Naive thymus-derived CD4-positive, alpha-beta T cell (primary cell): ENCODE data around the gene CAMTA1. TPM values are rescaled to one million over a fixed set of nuclear protein-coding genes. Genes with fewer than 3 reads are reported as not detected.

Experiments
- ATAC-seq: fragments of 150-1000 bp; cut with Tn5 transposase; 2 replicates; pipeline ENCODE4 v1.10.0; 2021; ENCODE audit warnings: mild to moderate bottlenecking, moderate library complexity
- CTCF ChIA-PET: fragments of 350-600 bp; sonication (Branson Sonifier 250); formaldehyde crosslinking; loops from one replicate; lab custom pipeline; 2021; ENCODE audit warnings: antibody characterized with exemption; lab: Charles Lee
- POLR2A ChIA-PET: fragments of 350-600 bp; sonication (Branson Sonifier 250); formaldehyde crosslinking; loops from one replicate; lab custom pipeline; 2021; ENCODE audit warnings: antibody characterized with exemption, inconsistent platforms; lab: Charles Lee
- DNase-seq, 9 donors: peaks; one replicate each; pipeline versions ENCODE4 v3.0.0 to v3.0.0-alpha.2; 2020 to 2022; ENCODE audit warnings: mixed read lengths in 1 of 9
- H3K27ac ChIP-seq: one replicate; pipeline ENCODE4 v1.7.0; 2013; ENCODE audit warnings: mild to moderate bottlenecking, low read depth, low read length, moderate library complexity
- H3K27me3 ChIP-seq, 2 donors: one replicate each; pipeline ENCODE4 v1.7.0; 2013; ENCODE audit warnings: low read length in 2 of 2, mild to moderate bottlenecking in 2 of 2, moderate library complexity in 2 of 2; ENCODE audit not compliant: control insufficient read depth in 2 of 2, insufficient read depth in 2 of 2
- H3K36me3 ChIP-seq, 3 experiments: 1 replicate in 2 of 3; 2 replicates in 1 of 3; pipeline ENCODE4 v1.7.0; 2013; ENCODE audit warnings: low read length in 3 of 3, mild to moderate bottlenecking in 3 of 3, moderate library complexity in 1 of 3; ENCODE audit not compliant: insufficient read depth in 3 of 3, control insufficient read depth in 2 of 3
- H3K4me1 ChIP-seq, 2 donors: one replicate each; pipeline ENCODE4 v1.7.0; 2013; ENCODE audit warnings: low read length in 2 of 2, mild to moderate bottlenecking in 2 of 2, moderate library complexity in 1 of 2; ENCODE audit not compliant: control insufficient read depth in 2 of 2, insufficient read depth in 2 of 2
- H3K4me3 ChIP-seq: 2 replicates; pipeline ENCODE4 v1.7.0; 2013; ENCODE audit warnings: mild to moderate bottlenecking, low read length
- H3K9me3 ChIP-seq, 3 experiments: 1 replicate in 2 of 3; 2 replicates in 1 of 3; pipeline ENCODE4 v1.7.0; 2013; ENCODE audit warnings: low read length in 3 of 3; ENCODE audit not compliant: control insufficient read depth in 2 of 3
- H3K27ac Mint-ChIP-seq, 9 donors: one replicate each; pipeline ENCODE4 v1.8.0; 2020 to 2022; ENCODE audit warnings: mixed read lengths in 9 of 9, mild to moderate bottlenecking in 8 of 9, moderate library complexity in 5 of 9, inconsistent platforms in 2 of 9
- H3K27me3 Mint-ChIP-seq, 5 donors: one replicate each; pipeline ENCODE4 v1.8.0; 2021 to 2022; ENCODE audit warnings: mixed read lengths in 5 of 5, mild to moderate bottlenecking in 1 of 5
- H3K36me3 Mint-ChIP-seq, 5 donors: one replicate each; pipeline ENCODE4 v1.8.0; 2020 to 2022; ENCODE audit warnings: mixed read lengths in 5 of 5, mild to moderate bottlenecking in 3 of 5, inconsistent platforms in 1 of 5
- H3K4me1 Mint-ChIP-seq, 7 donors: one replicate each; pipeline ENCODE4 v1.8.0; 2020 to 2022; ENCODE audit warnings: mixed read lengths in 7 of 7, mild to moderate bottlenecking in 3 of 7, inconsistent platforms in 1 of 7
- H3K4me3 Mint-ChIP-seq, 10 donors: one replicate each; pipeline ENCODE4 v1.8.0; 2020 to 2022; ENCODE audit warnings: mild to moderate bottlenecking in 10 of 10, mixed read lengths in 10 of 10, moderate library complexity in 6 of 10, inconsistent platforms in 2 of 10
- H3K9me3 Mint-ChIP-seq, 11 donors: one replicate each; pipeline ENCODE4 v1.8.0; 2020 to 2022; ENCODE audit warnings: mixed read lengths in 11 of 11, mild to moderate bottlenecking in 4 of 11, inconsistent platforms in 1 of 11, moderate library complexity in 1 of 11
- intact Hi-C, 2 donors: fragments of 100-400 bp; cut with micrococcal nuclease; formaldehyde crosslinking; loops; one replicate each; pipeline ENCODE4 v1.15.1; 2023
- polyA plus RNA-seq, 2 donors: library from polyadenylated mRNA; unstranded; fragments of 300-500 nt; fragmentation: Illumina TruSeq; gene quantifications; one replicate each; pipeline ENCODE4 v1.2.3, GENCODE V29; 2021
- total RNA-seq, 6 experiments: library from RNA in 5 of 6; stranded (reverse) in 5 of 6; gene quantifications; 1 replicate in 5 of 6; 2 replicates in 1 of 6; pipeline ENCODE4 v1.2.3 and lab custom pipeline; 2021 to 2026

The CAMTA1 gene
- total and polyA plus RNA-seq, 7 experiments from 2014 or later = 38.1 to 68.6 (median 42.6) TPM

DNA sequence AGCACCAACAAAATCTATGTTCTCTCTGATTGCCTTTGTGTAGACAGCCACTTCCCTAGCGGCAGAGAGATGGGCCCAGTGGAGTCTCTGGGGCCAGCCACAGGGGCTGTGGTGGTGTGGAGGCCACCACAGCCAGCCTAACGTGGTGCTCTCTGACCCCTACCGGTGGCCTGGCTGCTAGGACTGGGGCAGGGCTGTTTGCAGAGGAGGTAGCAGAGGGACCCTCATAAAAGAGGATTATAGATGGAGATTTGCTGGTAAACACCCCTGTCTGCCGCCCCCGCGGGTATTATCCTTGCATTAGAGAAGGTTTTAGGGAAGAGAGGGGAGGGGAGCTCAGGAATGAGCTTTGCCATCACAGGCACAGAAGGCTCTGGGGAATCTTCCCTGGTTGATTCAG, 675.6 kb downstream of the CAMTA1 start:
- H3K4me1 Mint-ChIP-seq = no peaks in the 10 kb centered on the region
- no peaks in the 10 kb centered on the region for H3K4me1 ChIP-seq
- no peaks in the 10 kb centered on the region for H3K9me3 Mint-ChIP-seq
- ATAC-seq (no peak), DNase-seq (no peak)
- H3K9me3 ChIP-seq = no peaks in the 10 kb centered on the region
- no peaks in the 10 kb centered on the region for H3K36me3 Mint-ChIP-seq
- POLR2A ChIA-PET = no interaction called here
- no peak overlapping the region for H3K27ac Mint-ChIP-seq
- intact Hi-C loops = no loop called here
- peaks cover 0 to 9% (median 6%) of the 10 kb centered on the region in 5 donors for H3K27me3 Mint-ChIP-seq
- H3K4me3 Mint-ChIP-seq = no peak overlapping the region
- H3K27ac ChIP-seq = no peak overlapping the region
- H3K27me3 ChIP-seq = no peaks in the 10 kb centered on the region
- CTCF ChIA-PET = no interaction called here
- no peaks in the 10 kb centered on the region for H3K36me3 ChIP-seq
- no peak overlapping the region for H3K4me3 ChIP-seq

DNA sequence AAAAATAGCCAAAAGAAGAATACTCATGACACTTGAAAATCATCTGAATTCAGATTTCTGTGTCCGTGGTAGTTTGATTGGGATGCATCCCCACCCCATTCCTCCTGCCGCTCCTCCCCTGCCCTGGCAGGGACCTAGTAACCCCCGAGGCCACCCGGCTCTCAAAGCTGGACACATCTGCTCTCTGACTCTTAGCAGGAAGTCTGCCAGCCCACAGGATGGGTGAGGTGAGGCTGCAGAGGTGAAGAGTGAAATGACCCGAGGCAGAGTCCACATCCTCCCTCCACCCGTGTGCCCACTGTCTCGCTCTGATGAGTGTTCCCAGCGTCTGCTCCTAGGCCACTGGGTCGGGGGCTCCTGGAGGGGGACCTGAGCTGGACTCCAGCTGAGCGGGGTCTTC, 677.4 kb downstream of the CAMTA1 start:
- H3K4me3 Mint-ChIP-seq = no peak overlapping the region
- Histone ChIP-seq H3K36me3 (no peaks in the 10 kb centered on the region), H3K4me3 (no peak overlapping the region), H3K27ac (no peak overlapping the region), H3K27me3 (no peaks in the 10 kb centered on the region), H3K4me1 (no peaks in the 10 kb centered on the region), H3K9me3 (no peaks in the 10 kb centered on the region)
- H3K36me3 Mint-ChIP-seq = no peaks in the 10 kb centered on the region
- ATAC-seq (no peak), DNase-seq (no peak)
- ChIA-PET CTCF (no interaction called here), POLR2A (no interaction called here)
- H3K4me1 Mint-ChIP-seq = no peaks in the 10 kb centered on the region
- H3K27ac Mint-ChIP-seq = no peak overlapping the region
- peaks cover 0 to 9% (median 6%) of the 10 kb centered on the region in 5 donors for H3K27me3 Mint-ChIP-seq
- intact Hi-C loops = no loop called here
- no peaks in the 10 kb centered on the region for H3K9me3 Mint-ChIP-seq

DNA sequence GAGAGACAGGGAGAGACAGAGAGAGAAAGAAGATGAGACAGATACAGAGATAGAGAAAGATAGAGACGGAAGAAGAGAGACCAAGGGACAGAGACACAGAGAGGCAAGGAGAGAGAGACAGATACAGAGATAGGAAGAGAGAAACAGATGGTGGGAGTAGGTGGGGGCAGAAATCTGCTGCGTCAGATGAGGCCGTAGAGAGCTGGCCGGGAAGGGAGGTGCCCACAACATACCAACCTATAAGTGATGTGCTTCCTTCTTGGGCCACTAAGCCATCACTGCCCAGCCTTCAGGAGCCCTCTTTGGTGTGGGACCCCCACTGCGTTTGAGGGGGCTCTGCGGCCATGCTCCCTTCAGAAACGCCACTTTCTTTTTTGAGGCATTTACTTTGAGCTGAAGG, 678.3 kb downstream of the CAMTA1 start:
- ChIA-PET CTCF (no interaction called here), POLR2A (no interaction called here)
- Mint-ChIP-seq H3K4me3 (no peak overlapping the region), H3K36me3 (no peaks in the 10 kb centered on the region), H3K27me3 (peaks cover 0 to 10% (median 6%) of the 10 kb centered on the region in 5 donors), H3K4me1 (no peaks in the 10 kb centered on the region), H3K27ac (no peak overlapping the region), H3K9me3 (no peaks in the 10 kb centered on the region)
- Histone ChIP-seq H3K36me3 (no peaks in the 10 kb centered on the region), H3K9me3 (no peaks in the 10 kb centered on the region), H3K4me3 (no peak overlapping the region), H3K4me1 (no peaks in the 10 kb centered on the region), H3K27ac (no peak overlapping the region), H3K27me3 (no peaks in the 10 kb centered on the region)
- intact Hi-C loops = no loop called here
- ATAC-seq (no peak), DNase-seq (no peak)

DNA sequence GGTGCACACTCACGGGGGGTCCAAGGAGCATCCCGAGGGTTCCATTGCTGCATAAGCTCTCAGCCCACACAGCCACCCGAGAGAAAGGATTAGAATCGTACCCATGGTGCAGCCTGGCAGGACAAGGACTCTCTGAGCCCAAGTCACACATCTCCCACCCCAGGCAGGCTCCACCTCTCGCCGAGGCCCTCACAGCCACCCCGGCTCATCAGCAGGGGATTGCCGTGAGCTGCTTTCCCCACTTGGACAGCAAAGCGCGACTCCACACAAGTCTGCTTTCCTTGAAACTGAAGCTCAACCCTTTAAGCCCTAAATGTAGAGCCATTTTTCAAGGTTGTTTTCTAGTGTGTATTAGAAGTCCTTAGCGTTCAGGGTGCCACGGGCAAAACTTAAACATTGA, 679.5 kb downstream of the CAMTA1 start:
- no peak overlapping the region for H3K4me3 Mint-ChIP-seq
- H3K36me3 Mint-ChIP-seq = no peaks in the 10 kb centered on the region
- intact Hi-C loops = no loop called here
- ChIA-PET CTCF (no interaction called here), POLR2A (no interaction called here)
- Histone ChIP-seq H3K27me3 (no peaks in the 10 kb centered on the region), H3K4me1 (no peaks in the 10 kb centered on the region), H3K9me3 (no peaks in the 10 kb centered on the region), H3K4me3 (no peak overlapping the region), H3K36me3 (no peaks in the 10 kb centered on the region), H3K27ac (no peak overlapping the region)
- H3K27ac Mint-ChIP-seq = no peak overlapping the region
- DNase-seq (no peak), ATAC-seq (no peak)
- H3K4me1 Mint-ChIP-seq = no peaks in the 10 kb centered on the region
- H3K9me3 Mint-ChIP-seq = no peaks in the 10 kb centered on the region
- peaks cover 0 to 10% (median 6%) of the 10 kb centered on the region in 5 donors for H3K27me3 Mint-ChIP-seq

DNA sequence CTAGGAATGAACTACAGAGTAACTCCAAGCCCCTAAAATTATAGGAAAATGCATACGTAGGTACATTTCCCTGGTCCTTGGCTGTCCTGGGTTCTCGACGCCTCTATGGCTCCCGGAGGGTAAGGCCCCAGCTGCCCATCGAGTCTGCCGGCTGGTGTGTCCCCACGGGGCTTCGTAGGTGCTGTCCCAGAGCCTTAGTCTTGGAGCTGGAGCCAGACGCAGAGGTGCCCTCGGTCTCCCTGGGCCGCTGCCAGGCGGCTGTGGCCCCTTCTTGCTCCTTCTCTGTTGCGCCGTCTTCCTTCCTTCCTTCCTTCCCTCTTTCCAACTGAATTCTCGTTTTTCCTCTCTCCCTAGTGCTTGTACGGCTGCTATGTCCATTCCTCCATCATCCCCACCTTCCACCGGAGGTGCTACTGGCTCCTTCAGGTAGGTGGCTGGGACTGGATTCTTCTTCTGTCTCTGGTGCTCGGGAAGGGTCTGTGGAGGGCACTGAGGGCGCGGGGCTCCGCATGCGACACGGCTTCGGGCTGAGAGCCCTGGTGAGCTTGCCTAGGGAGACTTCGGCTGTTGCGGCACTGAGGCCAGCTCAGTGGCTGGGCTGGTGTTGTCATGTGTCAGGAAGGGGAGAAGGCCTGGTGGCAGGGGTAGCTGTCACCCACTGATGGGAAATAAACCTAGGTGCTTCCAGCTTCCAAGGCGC, 682.4 kb downstream of the CAMTA1 start:
- Histone ChIP-seq H3K9me3 (no peaks in the 10 kb centered on the region), H3K36me3 (no peaks in the 10 kb centered on the region), H3K4me1 (no peaks in the 10 kb centered on the region), H3K4me3 (no peak overlapping the region), H3K27ac (no peak overlapping the region), H3K27me3 (no peaks in the 10 kb centered on the region)
- DNase-seq (no peak), ATAC-seq (no peak)
- intact Hi-C loops = no loop called here
- Mint-ChIP-seq H3K4me3 (no peak overlapping the region), H3K27ac (no peak overlapping the region), H3K4me1 (no peaks in the 10 kb centered on the region), H3K27me3 (peaks cover 0 to 10% (median 6%) of the 10 kb centered on the region in 5 donors), H3K9me3 (no peaks in the 10 kb centered on the region), H3K36me3 (no peaks in the 10 kb centered on the region)
- POLR2A ChIA-PET = no interaction called here
- CTCF ChIA-PET = no interaction called here

DNA sequence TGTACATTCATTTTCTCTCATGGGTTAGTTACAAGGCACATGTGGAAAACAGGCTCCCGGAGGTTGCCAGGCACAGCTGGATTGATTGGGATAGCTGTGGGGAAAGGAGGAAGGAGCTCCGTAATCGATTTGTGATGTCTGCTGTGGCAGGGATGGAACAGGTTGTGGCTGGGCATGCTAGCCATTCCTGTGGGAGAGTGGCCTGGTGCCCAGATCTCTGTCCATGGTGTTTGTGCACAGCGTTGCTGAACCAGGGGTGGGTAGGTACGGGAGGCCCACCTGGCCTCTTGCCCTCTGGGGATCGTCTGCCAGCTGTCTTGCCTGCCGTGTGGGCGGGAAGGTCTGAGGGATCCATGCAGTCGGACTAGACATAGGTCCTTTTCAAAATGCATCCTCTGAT, 683.0 kb downstream of the CAMTA1 start:
- Histone ChIP-seq H3K4me1 (no peaks in the 10 kb centered on the region), H3K4me3 (no peak overlapping the region), H3K27ac (no peak overlapping the region), H3K27me3 (no peaks in the 10 kb centered on the region), H3K36me3 (no peaks in the 10 kb centered on the region), H3K9me3 (no peaks in the 10 kb centered on the region)
- no peak for DNase-seq
- POLR2A ChIA-PET = no interaction called here
- Mint-ChIP-seq H3K27ac (no peak overlapping the region), H3K9me3 (no peaks in the 10 kb centered on the region), H3K36me3 (no peaks in the 10 kb centered on the region), H3K4me3 (no peak overlapping the region), H3K4me1 (no peaks in the 10 kb centered on the region), H3K27me3 (peaks cover 0 to 7% (median 4%) of the 10 kb centered on the region in 5 donors)
- ATAC-seq = no peak
- CTCF ChIA-PET = no interaction called here
- intact Hi-C loops = no loop called here

DNA sequence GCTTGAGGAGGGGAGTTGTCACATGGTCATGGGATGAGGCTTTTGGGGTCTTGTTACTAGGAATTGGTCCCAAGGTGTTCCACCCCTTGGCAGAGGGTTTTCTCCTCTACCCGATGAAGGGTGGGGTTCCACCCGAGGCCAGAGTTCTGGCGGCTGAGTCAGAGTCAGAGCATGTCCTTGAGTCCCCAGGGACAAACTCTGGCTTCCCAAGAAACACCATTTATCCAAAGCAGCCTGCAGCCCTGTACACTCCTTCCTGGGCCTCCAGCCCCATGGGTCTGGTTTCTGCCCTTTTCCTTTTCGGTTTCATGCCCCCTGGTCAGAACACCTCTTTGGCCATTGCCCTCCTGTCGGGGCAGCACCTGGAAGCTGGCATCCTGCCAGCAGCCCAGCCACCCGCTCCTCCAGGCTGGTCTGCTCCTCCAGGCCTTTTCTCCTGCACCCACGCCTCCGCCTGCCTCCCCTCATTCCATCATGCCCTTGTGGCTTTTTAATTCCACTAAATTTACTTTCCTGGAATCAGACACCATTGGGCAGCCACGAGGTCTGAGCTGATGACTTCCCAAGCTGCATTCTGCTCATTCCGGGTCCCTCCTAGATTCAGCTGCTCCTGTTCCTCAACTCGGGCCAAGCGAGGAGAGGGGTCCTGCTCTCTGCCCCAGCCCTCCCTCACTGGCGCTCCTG, 684.1 kb downstream of the CAMTA1 start:
- Histone ChIP-seq H3K4me1 (no peaks in the 10 kb centered on the region), H3K9me3 (no peaks in the 10 kb centered on the region), H3K27me3 (no peaks in the 10 kb centered on the region), H3K36me3 (no peaks in the 10 kb centered on the region), H3K27ac (no peak overlapping the region), H3K4me3 (no peak overlapping the region)
- ChIA-PET POLR2A (no interaction called here), CTCF (no interaction called here)
- H3K27me3 Mint-ChIP-seq = peaks cover 0 to 4% (median 0%) of the 10 kb centered on the region in 5 donors
- no peaks in the 10 kb centered on the region for H3K36me3 Mint-ChIP-seq
- DNase-seq (no peak), ATAC-seq (no peak)
- intact Hi-C loops = no loop called here
- no peaks in the 10 kb centered on the region for H3K4me1 Mint-ChIP-seq
- no peaks in the 10 kb centered on the region for H3K9me3 Mint-ChIP-seq
- H3K4me3 Mint-ChIP-seq = no peak overlapping the region
- H3K27ac Mint-ChIP-seq = no peak overlapping the region
